ENCODE measurements around the gene KLF17.

KLF17 gene

GRCh38 chr1:44103270-44104131, 15.1 kb upstream of the KLF17 start:
- Histone ChIP-seq H3K27ac (replicated peaks) (no peak overlapping the region), H3K27me3 (ENCODE audit: insufficient read depth, poor library complexity, severe bottlenecking) (no peaks in the 10 kb centered on the region), H3K4me3 (replicated peaks; ENCODE audit: insufficient read depth, low read length) (no peak overlapping the region)
- DNase-seq (ENCODE audit: low read depth in 1 of 2, low spot score in 1 of 2), result no peak
- TF ChIP-seq POLR2AphosphoS5 (IDR thresholded peaks at IDR 0.05; ENCODE audit: low read depth) (no peak), SPI1 (IDR thresholded peaks at IDR 0.05; ENCODE audit: borderline replicate concordance, low read depth) (no peak), GABPA (IDR thresholded peaks at IDR 0.05; ENCODE audit: low read depth) (no peak)
- TF ChIP-seq, protein P1, sequence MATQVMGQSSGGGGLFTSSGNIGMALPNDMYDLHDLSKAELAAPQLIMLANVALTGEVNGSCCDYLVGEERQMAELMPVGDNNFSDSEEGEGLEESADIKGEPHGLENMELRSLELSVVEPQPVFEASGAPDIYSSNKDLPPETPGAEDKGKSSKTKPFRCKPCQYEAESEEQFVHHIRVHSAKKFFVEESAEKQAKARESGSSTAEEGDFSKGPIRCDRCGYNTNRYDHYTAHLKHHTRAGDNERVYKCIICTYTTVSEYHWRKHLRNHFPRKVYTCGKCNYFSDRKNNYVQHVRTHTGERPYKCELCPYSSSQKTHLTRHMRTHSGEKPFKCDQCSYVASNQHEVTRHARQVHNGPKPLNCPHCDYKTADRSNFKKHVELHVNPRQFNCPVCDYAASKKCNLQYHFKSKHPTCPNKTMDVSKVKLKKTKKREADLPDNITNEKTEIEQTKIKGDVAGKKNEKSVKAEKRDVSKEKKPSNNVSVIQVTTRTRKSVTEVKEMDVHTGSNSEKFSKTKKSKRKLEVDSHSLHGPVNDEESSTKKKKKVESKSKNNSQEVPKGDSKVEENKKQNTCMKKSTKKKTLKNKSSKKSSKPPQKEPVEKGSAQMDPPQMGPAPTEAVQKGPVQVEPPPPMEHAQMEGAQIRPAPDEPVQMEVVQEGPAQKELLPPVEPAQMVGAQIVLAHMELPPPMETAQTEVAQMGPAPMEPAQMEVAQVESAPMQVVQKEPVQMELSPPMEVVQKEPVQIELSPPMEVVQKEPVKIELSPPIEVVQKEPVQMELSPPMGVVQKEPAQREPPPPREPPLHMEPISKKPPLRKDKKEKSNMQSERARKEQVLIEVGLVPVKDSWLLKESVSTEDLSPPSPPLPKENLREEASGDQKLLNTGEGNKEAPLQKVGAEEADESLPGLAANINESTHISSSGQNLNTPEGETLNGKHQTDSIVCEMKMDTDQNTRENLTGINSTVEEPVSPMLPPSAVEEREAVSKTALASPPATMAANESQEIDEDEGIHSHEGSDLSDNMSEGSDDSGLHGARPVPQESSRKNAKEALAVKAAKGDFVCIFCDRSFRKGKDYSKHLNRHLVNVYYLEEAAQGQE (IDR thresholded peaks at IDR 0.05; ENCODE audit: insufficient replicate concordance, low read depth), result no peak
- TF ChIP-seq, protein P2, sequence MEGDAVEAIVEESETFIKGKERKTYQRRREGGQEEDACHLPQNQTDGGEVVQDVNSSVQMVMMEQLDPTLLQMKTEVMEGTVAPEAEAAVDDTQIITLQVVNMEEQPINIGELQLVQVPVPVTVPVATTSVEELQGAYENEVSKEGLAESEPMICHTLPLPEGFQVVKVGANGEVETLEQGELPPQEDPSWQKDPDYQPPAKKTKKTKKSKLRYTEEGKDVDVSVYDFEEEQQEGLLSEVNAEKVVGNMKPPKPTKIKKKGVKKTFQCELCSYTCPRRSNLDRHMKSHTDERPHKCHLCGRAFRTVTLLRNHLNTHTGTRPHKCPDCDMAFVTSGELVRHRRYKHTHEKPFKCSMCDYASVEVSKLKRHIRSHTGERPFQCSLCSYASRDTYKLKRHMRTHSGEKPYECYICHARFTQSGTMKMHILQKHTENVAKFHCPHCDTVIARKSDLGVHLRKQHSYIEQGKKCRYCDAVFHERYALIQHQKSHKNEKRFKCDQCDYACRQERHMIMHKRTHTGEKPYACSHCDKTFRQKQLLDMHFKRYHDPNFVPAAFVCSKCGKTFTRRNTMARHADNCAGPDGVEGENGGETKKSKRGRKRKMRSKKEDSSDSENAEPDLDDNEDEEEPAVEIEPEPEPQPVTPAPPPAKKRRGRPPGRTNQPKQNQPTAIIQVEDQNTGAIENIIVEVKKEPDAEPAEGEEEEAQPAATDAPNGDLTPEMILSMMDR (IDR thresholded peaks at IDR 0.05; ENCODE audit: insufficient read depth, low read length), result no peak

DNA sequence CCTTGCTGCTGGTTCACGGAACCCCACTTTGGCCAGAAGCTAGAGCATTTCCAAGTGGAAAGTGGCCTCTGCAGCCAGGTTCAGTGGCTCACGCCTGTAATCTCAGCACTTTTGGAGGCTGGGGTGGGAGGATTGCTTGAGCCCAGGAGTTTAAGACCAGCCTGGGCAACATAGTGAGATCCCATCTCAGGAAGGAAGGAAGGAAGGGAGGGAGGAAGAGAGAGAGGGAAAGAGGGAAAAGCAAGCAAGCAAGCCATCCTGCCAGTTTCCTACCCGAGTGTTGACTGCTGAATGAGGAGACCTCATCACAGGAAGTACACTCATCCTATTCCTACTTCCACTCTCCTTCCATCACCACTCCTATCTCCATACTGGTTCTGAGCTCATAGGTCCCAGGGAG, 12.8 kb upstream of the KLF17 start:
- peaks cover 3% of the 10 kb centered on the region for H3K27me3 ChIP-seq (ENCODE audit: insufficient read depth, poor library complexity, severe bottlenecking)
- H3K27ac ChIP-seq (replicated peaks), result no peak overlapping the region
- TF ChIP-seq POLR2AphosphoS5 (IDR thresholded peaks at IDR 0.05; ENCODE audit: low read depth) (no peak), SPI1 (IDR thresholded peaks at IDR 0.05; ENCODE audit: borderline replicate concordance, low read depth) (no peak)
- TF ChIP-seq, protein P2 (IDR thresholded peaks at IDR 0.05; ENCODE audit: insufficient read depth, low read length), result no peak
- H3K4me3 ChIP-seq (replicated peaks; ENCODE audit: insufficient read depth, low read length), result no peak overlapping the region
- no peak for DNase-seq (ENCODE audit: low read depth in 1 of 2, low spot score in 1 of 2)

DNA sequence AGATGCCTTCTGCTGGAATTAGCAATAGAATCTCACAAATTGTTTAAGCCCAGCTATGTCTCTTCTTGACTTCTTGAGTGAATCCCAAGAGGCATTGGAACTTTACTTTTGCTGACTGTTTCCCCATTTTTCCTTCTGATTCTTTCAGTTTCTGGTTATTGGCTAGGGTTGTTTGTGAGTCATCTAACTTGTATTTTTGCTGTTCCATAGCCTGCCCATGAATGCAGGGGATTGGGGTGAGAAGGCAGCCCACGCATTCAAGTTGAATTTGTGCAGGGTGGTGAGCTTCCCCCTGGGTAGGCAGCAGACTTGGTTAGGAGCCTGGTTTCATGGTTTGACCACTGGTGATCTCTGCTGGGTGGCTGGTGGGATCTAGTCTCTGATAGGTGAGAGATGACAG, 10.4 kb upstream of the KLF17 start:
- Histone ChIP-seq H3K27me3 (ENCODE audit: insufficient read depth, poor library complexity, severe bottlenecking) (peaks cover 3% of the 10 kb centered on the region), H3K4me3 (replicated peaks; ENCODE audit: insufficient read depth, low read length) (no peak overlapping the region), H3K27ac (replicated peaks) (no peak overlapping the region)
- DNase-seq (ENCODE audit: low read depth in 1 of 2, low spot score in 1 of 2), result no peak
- TF ChIP-seq SPI1 (IDR thresholded peaks at IDR 0.05; ENCODE audit: borderline replicate concordance, low read depth), result no peak
- TF ChIP-seq, protein P2 (IDR thresholded peaks at IDR 0.05; ENCODE audit: insufficient read depth, low read length), result no peak
- TF ChIP-seq, protein P1 (IDR thresholded peaks at IDR 0.05; ENCODE audit: insufficient replicate concordance, low read depth), result no peak
- TF ChIP-seq GABPA (IDR thresholded peaks at IDR 0.05; ENCODE audit: low read depth), result no peak
- no peak for TF ChIP-seq POLR2AphosphoS5 (IDR thresholded peaks at IDR 0.05; ENCODE audit: low read depth)

Data from HL-60 (cell line).